ENCODE measurements around the gene FBXO10. TPM values are rescaled to one million over a fixed set of nuclear protein-coding genes. Genes with fewer than 3 reads are reported as not detected.
"Not testable (repeated sequence)": the region's sequence is repeated elsewhere in the genome, so short reads cannot be mapped to it uniquely, and the experiment has no call there.

The FBXO10 gene
- total RNA-seq, 1 experiment from 2014 or later = 5.3 TPM

DNA sequence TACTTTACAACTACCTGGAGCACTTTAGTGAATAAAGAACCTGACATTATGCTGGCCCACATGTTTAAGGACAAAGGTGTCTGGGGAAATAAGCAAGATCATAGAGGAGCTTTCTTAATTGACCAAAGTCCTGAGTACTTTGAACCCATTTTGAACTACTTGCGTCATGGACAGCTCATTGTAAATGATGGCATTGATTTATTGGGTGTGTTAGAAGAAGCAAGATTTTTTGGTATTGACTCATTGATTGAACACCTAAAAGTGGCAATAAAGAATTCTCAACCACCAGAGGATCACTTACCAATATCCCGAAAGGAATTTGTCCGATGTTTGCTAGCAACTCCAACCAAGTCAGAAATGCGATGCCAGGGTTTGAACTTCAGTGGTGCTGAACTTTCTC is 98.7 kb downstream of the FBXO10 start:
- peak overlapping the region; percentile 72 for H3K4me2 ChIP-seq (ENCODE audit: low read length)
- H3K9me2 ChIP-seq (ENCODE audit: insufficient read depth); CTCF ChIA-PET; H3K27me3 ChIP-seq (ENCODE audit: insufficient read depth, low read length); H4K20me1 ChIP-seq (ENCODE audit: insufficient read depth); H3K36me3 ChIP-seq (ENCODE audit: control insufficient read depth in 1 of 2, insufficient read depth in 2 of 2, low read length in 2 of 2); RAD21 ChIA-PET (ENCODE audit: low non-redundant PET in 1 of 2, low total read pairs in 2 of 2, uncharacterized antibody in 2 of 2, unreplicated experiment in 2 of 2); H3K9me3 ChIP-seq (ENCODE audit: control insufficient read depth in 1 of 2, insufficient read depth in 1 of 2, low read depth in 1 of 2, low read length in 2 of 2); H3K79me2 ChIP-seq (ENCODE audit: insufficient read depth, low read length); intact Hi-C loops (cut with micrococcal nuclease); BruUV-seq (replicated peaks); POLR2A ChIA-PET: not testable (repeated sequence)
- ATAC-seq (peak; percentile 25), DNase-seq (ENCODE audit: low read depth, low spot score) (peak; percentile 60)
- H3K9ac ChIP-seq (ENCODE audit: low read length) = peak overlapping the region; percentile 56
- peaks cover 37 to 73% of the 10 kb centered on the region in 2 experiments for H3K4me1 ChIP-seq (ENCODE audit: control insufficient read depth in 1 of 2, insufficient read depth in 2 of 2, low read length in 2 of 2)
- peak overlapping the region; percentile 17 to 35; a peak in 3 of 4 replicates for H3K4me3 ChIP-seq (replicated peaks in 1 of 2; ENCODE audit: low read depth in 1 of 2, low read length in 2 of 2)
- H3K27ac ChIP-seq (ENCODE audit: low read depth, low read length) = peak overlapping the region; percentile 59
- H2AFZ ChIP-seq (ENCODE audit: low read depth, low read length, poor library complexity, severe bottlenecking) = peak overlapping the region; percentile 13
- TF ChIP-seq CEBPB (IDR thresholded peaks at IDR 0.05; ENCODE audit: low read depth) = peak; percentile 42; the same call in 1 of the 2 replicates
- TF ChIP-seq FOSL1 (IDR thresholded peaks at IDR 0.05; ENCODE audit: low read depth) = peak; percentile 72; the same call in 1 of the 2 replicates
- peak; percentile 59; the same call in 1 of the 2 replicates for TF ChIP-seq SP1 (IDR thresholded peaks at IDR 0.05; ENCODE audit: low read depth)
- TF ChIP-seq SIN3A (IDR thresholded peaks at IDR 0.05; ENCODE audit: low read depth) = peak; percentile 61
- peak; percentile 64 for TF ChIP-seq JUND (IDR thresholded peaks at IDR 0.05)

DNA sequence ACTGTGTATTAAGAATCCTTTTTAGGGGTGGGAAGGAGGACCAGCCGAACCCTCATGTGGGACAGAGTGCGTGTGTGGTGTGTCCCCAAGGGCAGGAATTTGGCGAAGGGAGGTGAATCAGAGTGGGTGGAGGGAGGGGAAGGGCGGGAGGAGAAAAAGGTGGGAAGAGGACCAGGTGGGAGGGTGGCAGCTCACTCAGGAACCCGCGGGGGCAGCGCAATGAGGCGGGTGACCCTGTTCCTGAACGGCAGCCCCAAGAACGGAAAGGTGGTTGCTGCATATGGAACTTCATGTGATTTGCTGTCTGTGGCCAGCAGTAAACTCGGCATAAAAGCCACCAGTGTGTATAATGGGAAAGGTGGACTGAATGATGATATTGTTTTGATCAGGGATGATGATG is 99.2 kb downstream of the FBXO10 start:
- no peaks in the 10 kb centered on the region for H3K27me3 ChIP-seq (ENCODE audit: insufficient read depth, low read length)
- CTCF ChIA-PET = no interaction called here
- H3K4me2 ChIP-seq (ENCODE audit: low read length) = peak overlapping the region; percentile 72
- peaks cover 37 to 73% of the 10 kb centered on the region in 2 experiments for H3K4me1 ChIP-seq (ENCODE audit: control insufficient read depth in 1 of 2, insufficient read depth in 2 of 2, low read length in 2 of 2)
- peaks cover 5 to 8% of the 10 kb centered on the region in 2 experiments; a peak in 1 of 4 replicates for H3K9me3 ChIP-seq (ENCODE audit: control insufficient read depth in 1 of 2, insufficient read depth in 1 of 2, low read depth in 1 of 2, low read length in 2 of 2)
- H3K4me3 ChIP-seq (replicated peaks in 1 of 2; ENCODE audit: low read depth in 1 of 2, low read length in 2 of 2) = peak overlapping the region; percentile 10 to 35; a peak in 2 of 4 replicates
- H2AFZ ChIP-seq (ENCODE audit: low read depth, low read length, poor library complexity, severe bottlenecking) = no peak overlapping the region
- POLR2A ChIA-PET = no interaction called here
- no peaks in the 10 kb centered on the region for H3K9me2 ChIP-seq (ENCODE audit: insufficient read depth)
- no peak for TF ChIP-seq CEBPB (IDR thresholded peaks at IDR 0.05; ENCODE audit: low read depth)
- TF ChIP-seq ELF1 (IDR thresholded peaks at IDR 0.05; ENCODE audit: borderline replicate concordance, low read depth) = no peak
- TF ChIP-seq, protein P1, sequence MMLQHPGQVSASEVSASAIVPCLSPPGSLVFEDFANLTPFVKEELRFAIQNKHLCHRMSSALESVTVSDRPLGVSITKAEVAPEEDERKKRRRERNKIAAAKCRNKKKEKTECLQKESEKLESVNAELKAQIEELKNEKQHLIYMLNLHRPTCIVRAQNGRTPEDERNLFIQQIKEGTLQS (IDR thresholded peaks at IDR 0.05) = no peak
- no peak for TF ChIP-seq RAD21 (IDR thresholded peaks at IDR 0.05; ENCODE audit: low read depth)
- 0 out of 2 replicates have a peak, but pooled peaks have one; percentile 5 for TF ChIP-seq EGR1 (IDR thresholded peaks at IDR 0.05; ENCODE audit: low read depth)
- no peak for TF ChIP-seq ZFX (IDR thresholded peaks at IDR 0.05)
- TF ChIP-seq SIN3A (IDR thresholded peaks at IDR 0.05; ENCODE audit: low read depth) = no peak
- TF ChIP-seq, protein P2, sequence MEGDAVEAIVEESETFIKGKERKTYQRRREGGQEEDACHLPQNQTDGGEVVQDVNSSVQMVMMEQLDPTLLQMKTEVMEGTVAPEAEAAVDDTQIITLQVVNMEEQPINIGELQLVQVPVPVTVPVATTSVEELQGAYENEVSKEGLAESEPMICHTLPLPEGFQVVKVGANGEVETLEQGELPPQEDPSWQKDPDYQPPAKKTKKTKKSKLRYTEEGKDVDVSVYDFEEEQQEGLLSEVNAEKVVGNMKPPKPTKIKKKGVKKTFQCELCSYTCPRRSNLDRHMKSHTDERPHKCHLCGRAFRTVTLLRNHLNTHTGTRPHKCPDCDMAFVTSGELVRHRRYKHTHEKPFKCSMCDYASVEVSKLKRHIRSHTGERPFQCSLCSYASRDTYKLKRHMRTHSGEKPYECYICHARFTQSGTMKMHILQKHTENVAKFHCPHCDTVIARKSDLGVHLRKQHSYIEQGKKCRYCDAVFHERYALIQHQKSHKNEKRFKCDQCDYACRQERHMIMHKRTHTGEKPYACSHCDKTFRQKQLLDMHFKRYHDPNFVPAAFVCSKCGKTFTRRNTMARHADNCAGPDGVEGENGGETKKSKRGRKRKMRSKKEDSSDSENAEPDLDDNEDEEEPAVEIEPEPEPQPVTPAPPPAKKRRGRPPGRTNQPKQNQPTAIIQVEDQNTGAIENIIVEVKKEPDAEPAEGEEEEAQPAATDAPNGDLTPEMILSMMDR (IDR thresholded peaks at IDR 0.05 in 2 of 3, conservative IDR thresholded peaks at IDR 0.05 in 1 of 3; ENCODE audit: borderline replicate concordance in 1 of 3, insufficient read depth in 1 of 3, low read depth in 2 of 3, low read length in 2 of 3) = no peak
- BruUV-seq (replicated peaks) = no TSS peak
- intact Hi-C loops (cut with micrococcal nuclease) = no loop called here
- DNase-seq (ENCODE audit: low read depth, low spot score) (peak; percentile 38), ATAC-seq (peak; percentile 60)
- peak overlapping the region; percentile 56 for H3K9ac ChIP-seq (ENCODE audit: low read length)
- RAD21 ChIA-PET (ENCODE audit: low non-redundant PET in 1 of 2, low total read pairs in 2 of 2, uncharacterized antibody in 2 of 2, unreplicated experiment in 2 of 2) = no interaction called here
- H3K36me3 ChIP-seq (ENCODE audit: control insufficient read depth in 1 of 2, insufficient read depth in 2 of 2, low read length in 2 of 2) = no peaks in the 10 kb centered on the region
- H3K79me2 ChIP-seq (ENCODE audit: insufficient read depth, low read length) = no peaks in the 10 kb centered on the region
- no peaks in the 10 kb centered on the region for H4K20me1 ChIP-seq (ENCODE audit: insufficient read depth)
- H3K27ac ChIP-seq (ENCODE audit: low read depth, low read length) = peak overlapping the region; percentile 59
